GM12872 (cell line): ENCODE measurements around the gene LCN12.
A peak's percentile ranks its signal among the peaks of the same experiment; 100 is the strongest.

Experiments
- CTCF ChIP-seq: IDR thresholded peaks from 3 replicates; pipeline ENCODE4 v1.5.1; 2011; ENCODE audit warnings: low read depth, mild to moderate bottlenecking, low read length, moderate library complexity; ENCODE audit not compliant: insufficient read depth

LCN12 gene

GRCh38 chr9:137001857-137002645 is 50.0 kb downstream of the LCN12 start:
- no peak for TF ChIP-seq CTCF

- TF ChIP-seq CTCF, result no peak
These were observed 50.6 kb downstream of the LCN12 start for GRCh38 chr9:137002646-137003041.

GRCh38 chr9:137004285-137004684 is 52.2 kb downstream of the LCN12 start:
- TF ChIP-seq CTCF, result 0 out of 3 replicates have a peak, but pooled peaks have one; percentile 24
